HepG2 (cell line): ENCODE measurements around the gene OSBPL2. TPM values are rescaled to one million over a fixed set of nuclear protein-coding genes. Genes with fewer than 3 reads are reported as not detected.

Source experiments
- ATAC-seq: fragments of 200-7000 bp; cut with Tn5 transposase; 3 replicates; pipeline ENCODE4 v1.9.1; 2020; ENCODE audit warnings: mild to moderate bottlenecking, moderate library complexity
- BruUV-seq: library from RNA; stranded (reverse); fragments of 400-500 nt; replicated peaks from 2 replicates; lab custom pipeline; 2021; lab: Mats Ljungman, UMichigan
- CTCF ChIA-PET: fragments of 300-600 bp; formaldehyde crosslinking; extraction: SDS; loops from one replicate; lab custom pipeline; 2021; ENCODE audit warnings: low total read pairs, inconsistent platforms, low intra/inter-chr PET ratio; lab: Yijun Ruan, JAX
- POLR2A ChIA-PET: fragments of 350-600 bp; sonication (Branson Sonifier 250); formaldehyde crosslinking; loops from one replicate; lab custom pipeline; 2020; ENCODE audit warnings: antibody characterized with exemption, inconsistent platforms; lab: Yijun Ruan, JAX
- DNase-seq: peaks from one replicate; pipeline ENCODE4 v3.0.0-alpha.2; 2015; ENCODE audit warnings: low spot score
- FAIRE-seq: peaks from 3 replicates; lab custom pipeline; 2011; peaks lifted over from hg19 to GRCh38; lab: Jason Lieb, UNC
- H2AFZ ChIP-seq: one replicate; pipeline ENCODE4 v1.6.1; 2011; ENCODE audit warnings: low read length, inconsistent platforms
- H3K27ac ChIP-seq: fragments of 300-600 bp; 3 replicates; pipeline ENCODE4 v1.8.0; 2011; ENCODE audit warnings: mixed run types, mild to moderate bottlenecking, mixed read lengths, low read length, inconsistent platforms; ENCODE audit not compliant: insufficient read depth; ENCODE audit errors: extremely low read length
- H3K27me3 ChIP-seq, 2 experiments: fragments of 200-600 bp in 1 of 2; 2 replicates in 1 of 2; 3 replicates in 1 of 2; pipeline versions ENCODE4 v1.6.0 to v1.8.0; 2011; ENCODE audit warnings: low read length in 2 of 2, mild to moderate bottlenecking in 2 of 2, moderate library complexity in 2 of 2, inconsistent platforms in 1 of 2; ENCODE audit not compliant: insufficient read depth in 2 of 2, control insufficient read depth in 1 of 2
- H3K36me3 ChIP-seq, 2 experiments: fragments of 200-600 bp in 1 of 2; replicated peaks in 1 of 2; 2 replicates in 1 of 2; 3 replicates in 1 of 2; pipeline versions ENCODE4 v1.5.1 to v1.8.0; 2011; ENCODE audit warnings: low read length in 2 of 2, inconsistent platforms in 1 of 2; ENCODE audit not compliant: insufficient read depth in 2 of 2, control insufficient read depth in 1 of 2
- H3K4me1 ChIP-seq: 2 replicates; pipeline ENCODE4 v1.5.1; 2012; ENCODE audit warnings: low read length, inconsistent platforms; ENCODE audit not compliant: insufficient read depth
- H3K4me2 ChIP-seq: 2 replicates; pipeline ENCODE4 v1.6.0; 2011; ENCODE audit warnings: low read depth, low read length, inconsistent platforms
- H3K4me3 ChIP-seq, 3 experiments: fragments of 200-600 bp in 1 of 3; sonication (generic), shearing (Covaris generic) in 1 of 3; replicated peaks in 1 of 3; 2 replicates each; pipeline ENCODE4 v1.5.1; 2011 to 2016; ENCODE audit warnings: low read length in 3 of 3, inconsistent platforms in 2 of 3, low read depth in 2 of 3, mild to moderate bottlenecking in 2 of 3, control low read depth in 1 of 3, mixed read lengths in 1 of 3; ENCODE audit not compliant: insufficient read depth in 1 of 3
- H3K79me2 ChIP-seq: one replicate; pipeline ENCODE4 v1.6.1; 2011; ENCODE audit warnings: low read length, inconsistent platforms; ENCODE audit not compliant: insufficient read depth
- H3K9ac ChIP-seq: 2 replicates; pipeline ENCODE4 v1.6.0; 2011; ENCODE audit warnings: mild to moderate bottlenecking, low read depth, low read length, inconsistent platforms; ENCODE audit not compliant: insufficient read depth
- H3K9me3 ChIP-seq: 2 replicates; pipeline ENCODE4 v1.5.1; 2012; ENCODE audit warnings: mild to moderate bottlenecking, low read length
- H4K20me1 ChIP-seq: 2 replicates; pipeline ENCODE4 v1.6.0; 2011; ENCODE audit warnings: inconsistent platforms, mild to moderate bottlenecking, low read length, moderate library complexity; ENCODE audit not compliant: insufficient read depth
- CBFB ChIP-seq: sonication (generic); formaldehyde crosslinking; IDR thresholded peaks from 2 replicates; pipeline ENCODE4 v1.4.0; 2020; ENCODE audit warnings: missing genetic modification reagents
- ISX ChIP-seq: sonication (generic); formaldehyde crosslinking; conservative IDR thresholded peaks from 2 replicates; pipeline ENCODE4 v1.5.0; 2020; ENCODE audit warnings: missing genetic modification reagents
- KMT2A ChIP-seq: sonication (generic); formaldehyde crosslinking; IDR thresholded peaks from 2 replicates; pipeline ENCODE4 v1.4.0; 2020; ENCODE audit warnings: missing genetic modification reagents
- NR2F1 ChIP-seq, 2 experiments: fragments of 450-650 bp in 1 of 2; formaldehyde crosslinking in 1 of 2; IDR thresholded peaks; 2 replicates each; pipeline versions ENCODE4 v1.5.0 to v1.6.1; 2016 to 2020; ENCODE audit warnings: mild to moderate bottlenecking in 1 of 2, missing compliant biosample characterization in 1 of 2, missing genetic modification reagents in 1 of 2, moderate library complexity in 1 of 2
- ZFP37 ChIP-seq: sonication (generic); formaldehyde crosslinking; IDR thresholded peaks from 2 replicates; pipeline ENCODE4 v1.4.0; 2020; ENCODE audit warnings: missing genetic modification reagents, borderline replicate concordance
- ZMYM3 ChIP-seq: sonication (generic); formaldehyde crosslinking; IDR thresholded peaks from 2 replicates; pipeline ENCODE4 v1.5.1; 2020; ENCODE audit warnings: mild to moderate bottlenecking, missing genetic modification reagents
- ZNF263 ChIP-seq: sonication (generic); formaldehyde crosslinking; IDR thresholded peaks from 2 replicates; pipeline ENCODE4 v1.4.0; 2020; ENCODE audit warnings: missing genetic modification reagents
- ZNF558 ChIP-seq: sonication (generic); formaldehyde crosslinking; IDR thresholded peaks from 2 replicates; pipeline ENCODE4 v1.9.0; 2022; ENCODE audit warnings: mild to moderate bottlenecking, missing genetic modification reagents, borderline replicate concordance
- ZNF616 ChIP-seq: sonication (generic); formaldehyde crosslinking; IDR thresholded peaks from 2 replicates; pipeline ENCODE4 v1.5.0; 2020; ENCODE audit warnings: low read depth, mild to moderate bottlenecking, missing genetic modification reagents
- WGBS: methylation state at CpG from one replicate; pipeline ENCODE4 v1.1.6; 2017; ENCODE audit warnings: low lambda C conversion rate; 5-methylcytosine and 5-hydroxymethylcytosine counted together
- in situ Hi-C: cut with HindIII; loops from 2 replicates; pipeline ENCODE4 v1.10.0; 2017; ENCODE audit warnings: low pct_unique_long_range_greater_than_20kb; ENCODE audit not compliant: extremely low pct_ligation_motif_present
- intact Hi-C: fragments of 100-400 bp; cut with micrococcal nuclease; formaldehyde crosslinking; loops from one replicate; pipeline ENCODE4 v1.10.0; 2022; ENCODE audit not compliant: unreplicated experiment
- polyA plus RNA-seq, 8 experiments: library from polyadenylated mRNA; depleted of rRNA in 3 of 8; stranded (reverse) in 7 of 8; unstranded in 1 of 8; fragments of >200 nt; fragmentation: Illumina TruSeq in 4 of 8; extraction: Trizol in 4 of 8; gene quantifications; 2 replicates each; pipeline versions ENCODE4 v1.2.1 to v1.2.3, GENCODE V29; 2011 to 2016; ENCODE audit warnings: low read depth in 4 of 8, missing spikeins in 1 of 8, mixed read lengths in 1 of 8; ENCODE audit not compliant: insufficient read depth in 1 of 8
- total RNA-seq, 5 experiments: library from RNA; depleted of rRNA; stranded (reverse); fragments of >200 nt; fragmentation: Illumina TruSeq; extraction: Trizol; gene quantifications; 2 replicates each; pipeline ENCODE4 v1.2.3, GENCODE V29; 2016; ENCODE audit warnings: low read depth in 1 of 5
- TF ChIP-seq, protein P1 (sequence below): sonication (generic); formaldehyde crosslinking; conservative IDR thresholded peaks from 2 replicates; pipeline ENCODE4 v1.4.0; 2020; ENCODE audit warnings: missing genetic modification reagents
- TF ChIP-seq, protein P2 (sequence below): sonication (generic); formaldehyde crosslinking; IDR thresholded peaks from 2 replicates; pipeline ENCODE4 v1.5.1; 2020; ENCODE audit warnings: missing genetic modification reagents, mild to moderate bottlenecking, borderline replicate concordance

OSBPL2 gene
- total and polyA plus RNA-seq, 2 of the 13 experiments (the other 11 are each of a cell fraction or from before 2014, with no cell fraction given), result 18.5 to 37.4 TPM

DNA sequence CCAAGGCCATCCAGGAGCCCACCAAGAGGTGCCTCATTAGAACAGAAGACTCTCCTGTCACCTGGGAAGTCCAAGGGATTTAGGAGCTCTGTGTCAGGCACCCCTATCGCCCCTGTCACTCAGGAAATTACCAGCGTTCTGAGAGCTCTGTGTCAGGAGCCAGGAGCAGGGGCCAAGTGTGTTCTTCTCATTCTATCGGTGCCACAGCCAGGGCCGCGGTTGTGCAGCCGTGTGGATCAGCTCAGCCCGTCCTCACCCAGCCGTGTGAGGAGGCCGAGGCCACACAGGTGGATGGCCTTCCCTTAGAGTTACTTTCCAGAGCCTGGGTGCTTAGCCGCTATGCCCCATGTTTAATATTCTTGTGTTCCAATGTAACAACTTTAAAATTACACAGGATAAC is 45.7 kb upstream of the OSBPL2 start:
- ChIA-PET CTCF (no interaction called here), POLR2A (no interaction called here)
- peaks cover 27% of the 10 kb centered on the region for H3K79me2 ChIP-seq
- no peaks in the 10 kb centered on the region for H4K20me1 ChIP-seq
- no peak overlapping the region for H3K4me2 ChIP-seq
- H3K9ac ChIP-seq, result no peak overlapping the region
- no peaks in the 10 kb centered on the region for H3K9me3 ChIP-seq
- intact Hi-C loops (no loop called here), in situ Hi-C loops (no loop called here)
- H3K27ac ChIP-seq, result no peak overlapping the region
- H2AFZ ChIP-seq, result no peak overlapping the region
- no peaks in the 10 kb centered on the region for H3K27me3 ChIP-seq
- H3K4me1 ChIP-seq, result peaks cover 1% of the 10 kb centered on the region
- no TSS peak for BruUV-seq
- FAIRE-seq (no peak), ATAC-seq (no peak), DNase-seq (no peak)
- peaks cover 24 to 46% of the 10 kb centered on the region in 2 experiments for H3K36me3 ChIP-seq
- WGBS, result 94% methylated on average over 10 of the region's 10 CpGs
- no peak for TF ChIP-seq ISX
- TF ChIP-seq ZNF263 (CRISPR knock-in tag), result no peak
- no peak for TF ChIP-seq NR2F1 (CRISPR knock-in tag; IDR thresholded peaks at IDR 0.05)
- TF ChIP-seq ZNF558 (CRISPR knock-in tag), result no peak
- no peak for TF ChIP-seq ZFP37
- no peak for TF ChIP-seq ZNF616 (CRISPR knock-in tag)
- TF ChIP-seq CBFB (CRISPR knock-in tag), result no peak
- no peak for TF ChIP-seq ZMYM3
- TF ChIP-seq, protein P1, sequence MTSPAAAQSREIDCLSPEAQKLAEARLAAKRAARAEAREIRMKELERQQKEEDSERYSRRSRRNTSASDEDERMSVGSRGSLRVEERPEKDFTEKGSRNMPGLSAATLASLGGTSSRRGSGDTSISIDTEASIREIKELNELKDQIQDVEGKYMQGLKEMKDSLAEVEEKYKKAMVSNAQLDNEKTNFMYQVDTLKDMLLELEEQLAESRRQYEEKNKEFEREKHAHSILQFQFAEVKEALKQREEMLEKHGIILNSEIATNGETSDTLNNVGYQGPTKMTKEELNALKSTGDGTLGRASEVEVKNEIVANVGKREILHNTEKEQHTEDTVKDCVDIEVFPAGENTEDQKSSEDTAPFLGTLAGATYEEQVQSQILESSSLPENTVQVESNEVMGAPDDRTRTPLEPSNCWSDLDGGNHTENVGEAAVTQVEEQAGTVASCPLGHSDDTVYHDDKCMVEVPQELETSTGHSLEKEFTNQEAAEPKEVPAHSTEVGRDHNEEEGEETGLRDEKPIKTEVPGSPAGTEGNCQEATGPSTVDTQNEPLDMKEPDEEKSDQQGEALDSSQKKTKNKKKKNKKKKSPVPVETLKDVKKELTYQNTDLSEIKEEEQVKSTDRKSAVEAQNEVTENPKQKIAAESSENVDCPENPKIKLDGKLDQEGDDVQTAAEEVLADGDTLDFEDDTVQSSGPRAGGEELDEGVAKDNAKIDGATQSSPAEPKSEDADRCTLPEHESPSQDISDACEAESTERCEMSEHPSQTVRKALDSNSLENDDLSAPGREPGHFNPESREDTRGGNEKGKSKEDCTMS (CRISPR knock-in tag), result no peak
- no peak for TF ChIP-seq KMT2A
- TF ChIP-seq, protein P2, sequence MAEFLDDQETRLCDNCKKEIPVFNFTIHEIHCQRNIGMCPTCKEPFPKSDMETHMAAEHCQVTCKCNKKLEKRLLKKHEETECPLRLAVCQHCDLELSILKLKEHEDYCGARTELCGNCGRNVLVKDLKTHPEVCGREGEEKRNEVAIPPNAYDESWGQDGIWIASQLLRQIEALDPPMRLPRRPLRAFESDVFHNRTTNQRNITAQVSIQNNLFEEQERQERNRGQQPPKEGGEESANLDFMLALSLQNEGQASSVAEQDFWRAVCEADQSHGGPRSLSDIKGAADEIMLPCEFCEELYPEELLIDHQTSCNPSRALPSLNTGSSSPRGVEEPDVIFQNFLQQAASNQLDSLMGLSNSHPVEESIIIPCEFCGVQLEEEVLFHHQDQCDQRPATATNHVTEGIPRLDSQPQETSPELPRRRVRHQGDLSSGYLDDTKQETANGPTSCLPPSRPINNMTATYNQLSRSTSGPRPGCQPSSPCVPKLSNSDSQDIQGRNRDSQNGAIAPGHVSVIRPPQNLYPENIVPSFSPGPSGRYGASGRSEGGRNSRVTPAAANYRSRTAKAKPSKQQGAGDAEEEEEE (CRISPR knock-in tag), result no peak
- H3K4me3 ChIP-seq, result no peak overlapping the region
